ENCODE data around the gene SYNDIG1. TPM values are rescaled to one million over a fixed set of nuclear protein-coding genes. Genes with fewer than 3 reads are reported as not detected.

The SYNDIG1 gene
- total and polyA plus RNA-seq, 9 of the 15 experiments (the other 6 are each of a cell fraction or from before 2014, with no cell fraction given) = not detected

GRCh38 chr20:24698706-24699206 is 229.3 kb downstream of the SYNDIG1 start (continued):
- TF ChIP-seq ZNF407 (IDR thresholded peaks at IDR 0.05; ENCODE audit: low read depth) = no peak
- no peak for TF ChIP-seq BHLHE40 (IDR thresholded peaks at IDR 0.05; ENCODE audit: low read length)
- TF ChIP-seq XRCC3 (IDR thresholded peaks at IDR 0.05) = no peak
